SKM-1 (cell line): ENCODE results near the gene PDE6H.
A peak's percentile ranks its signal among the peaks of the same experiment; 100 is the strongest.

ENCODE experiments used
- DNase-seq: peaks from one replicate; lab custom pipeline; 2025; ENCODE audit not compliant: unreplicated experiment; lab: John Stamatoyannopoulos, UW

PDE6H gene

GRCh38 chr12:14950982-14951746 lies 21.7 kb upstream of the PDE6H start:
- no peak for DNase-seq

GRCh38 chr12:14951851-14952250 lies 21.0 kb upstream of the PDE6H start:
- DNase-seq = no peak

GRCh38 chr12:14952299-14952921 lies 20.4 kb upstream of the PDE6H start:
- peak; percentile 19 for DNase-seq

GRCh38 chr12:14953752-14954151 lies 19.1 kb upstream of the PDE6H start:
- DNase-seq = no peak

GRCh38 chr12:14954269-14954668 lies 18.6 kb upstream of the PDE6H start:
- no peak for DNase-seq

GRCh38 chr12:14956024-14956891 lies 16.6 kb upstream of the PDE6H start:
- peak; percentile 64 for DNase-seq

- DNase-seq = no peak
Observed at GRCh38 chr12:14956905-14957304, 15.9 kb upstream of the PDE6H start.

- DNase-seq = no peak
Observed at GRCh38 chr12:14957551-14958168, 15.2 kb upstream of the PDE6H start.

GRCh38 chr12:14958361-14959125 lies 14.3 kb upstream of the PDE6H start:
- DNase-seq = no peak

- DNase-seq = no peak
Observed at GRCh38 chr12:14959126-14959440, 13.8 kb upstream of the PDE6H start.

GRCh38 chr12:14959463-14959862 lies 13.4 kb upstream of the PDE6H start:
- no peak for DNase-seq

GRCh38 chr12:14959916-14960496 lies 12.8 kb upstream of the PDE6H start:
- DNase-seq = no peak

- DNase-seq = peak; percentile 55
Observed at GRCh38 chr12:14960548-14961465, 12.0 kb upstream of the PDE6H start.

GRCh38 chr12:14961466-14962152 lies 11.2 kb upstream of the PDE6H start, which contains the start of gene ARHGDIB:
TSS of gene ARHGDIB (minus strand) at chr12:14961601. CDS start at chr12:14950712, 10,889 bp downstream.
- peak; percentile 60 for DNase-seq

GRCh38 chr12:14962153-14962539 lies 10.7 kb upstream of the PDE6H start:
- no peak for DNase-seq

GRCh38 chr12:14962797-14963196 lies 10.0 kb upstream of the PDE6H start:
- no peak for DNase-seq

- DNase-seq = no peak
Observed at GRCh38 chr12:14963520-14963919, 9.3 kb upstream of the PDE6H start.

- DNase-seq = no peak
Observed at GRCh38 chr12:14964406-14964805, 8.4 kb upstream of the PDE6H start.

- no peak for DNase-seq
Observed at GRCh38 chr12:14965221-14965620, 7.6 kb upstream of the PDE6H start.
